ENCODE measurements around the gene CDKAL1.
A peak's percentile ranks its signal among the peaks of the same experiment; 100 is the strongest.

CDKAL1 gene

GRCh38 chr6:20684474-20684873, 150.2 kb downstream of the CDKAL1 start:
- no peak for DNase-seq

GRCh38 chr6:20686142-20686541, 151.9 kb downstream of the CDKAL1 start:
- DNase-seq, result no peak

GRCh38 chr6:20687494-20687893, 153.2 kb downstream of the CDKAL1 start:
- no peak for DNase-seq

- DNase-seq, result no peak
These were observed 154.6 kb downstream of the CDKAL1 start for GRCh38 chr6:20688710-20689500.

- DNase-seq, result no peak
These were observed 156.9 kb downstream of the CDKAL1 start for GRCh38 chr6:20691185-20691584.

- no peak for DNase-seq
These were observed 157.8 kb downstream of the CDKAL1 start for GRCh38 chr6:20692023-20692422.

- no peak for DNase-seq
These were observed 159.3 kb downstream of the CDKAL1 start for GRCh38 chr6:20693466-20694063.

- DNase-seq, result no peak
These were observed 162.4 kb downstream of the CDKAL1 start for GRCh38 chr6:20696676-20697075.

- DNase-seq, result no peak
These were observed 164.4 kb downstream of the CDKAL1 start for GRCh38 chr6:20698675-20699074.

GRCh38 chr6:20699402-20699801, 165.1 kb downstream of the CDKAL1 start:
- DNase-seq, result peak; percentile 24 to 27

GRCh38 chr6:20700375-20700774, 166.1 kb downstream of the CDKAL1 start:
- DNase-seq, result no peak

- no peak for DNase-seq
These were observed 168.1 kb downstream of the CDKAL1 start for GRCh38 chr6:20702366-20702765.

GRCh38 chr6:20703049-20703448, 168.8 kb downstream of the CDKAL1 start:
- no peak for DNase-seq

- no peak for DNase-seq
These were observed 170.2 kb downstream of the CDKAL1 start for GRCh38 chr6:20704325-20705025.

- peak in 1 of 2 experiments; percentile 63 for DNase-seq
These were observed 171.5 kb downstream of the CDKAL1 start for GRCh38 chr6:20705741-20706140.

- no peak for DNase-seq
These were observed 172.1 kb downstream of the CDKAL1 start for GRCh38 chr6:20706238-20706938.

- DNase-seq, result peak; percentile 93 to 96
These were observed 172.8 kb downstream of the CDKAL1 start for GRCh38 chr6:20706939-20707485.

GRCh38 chr6:20707870-20708269, 173.6 kb downstream of the CDKAL1 start:
- DNase-seq, result no peak

- DNase-seq, result no peak
These were observed 174.3 kb downstream of the CDKAL1 start for GRCh38 chr6:20708367-20709124.

GRCh38 chr6:20709451-20709850, 175.2 kb downstream of the CDKAL1 start:
- no peak for DNase-seq

GRCh38 chr6:20710341-20710740, 176.1 kb downstream of the CDKAL1 start:
- no peak for DNase-seq

- no peak for DNase-seq
These were observed 177.3 kb downstream of the CDKAL1 start for GRCh38 chr6:20711518-20711917.

All from NCI-H1930 (cell line).